Subcutaneous abdominal adipose tissue (tissue), 5 donors: ENCODE results near the gene CSF1R.
A peak's percentile ranks its signal among the peaks of the same experiment; 100 is the strongest.
"Not testable (repeated sequence)": the region's sequence is repeated elsewhere in the genome, so short reads cannot be mapped to it uniquely, and the experiment has no call there.

Experiments
- H3K27ac ChIP-seq: one replicate; pipeline ENCODE4 v1.7.0; 2013; ENCODE audit warnings: low read depth, mild to moderate bottlenecking, inconsistent platforms, low read length, moderate library complexity
- H3K27me3 ChIP-seq, 5 donors: one replicate each; pipeline ENCODE4 v1.7.0; 2013; ENCODE audit warnings: low read length in 5 of 5, inconsistent platforms in 1 of 5; ENCODE audit not compliant: control insufficient read depth in 5 of 5, insufficient read depth in 4 of 5
- H3K36me3 ChIP-seq, 5 donors: one replicate each; pipeline ENCODE4 v1.7.0; 2013; ENCODE audit warnings: low read length in 5 of 5; ENCODE audit not compliant: control insufficient read depth in 5 of 5, insufficient read depth in 5 of 5
- H3K4me1 ChIP-seq, 5 donors: one replicate each; pipeline ENCODE4 v1.7.0; 2013; ENCODE audit warnings: low read length in 5 of 5, mild to moderate bottlenecking in 3 of 5, moderate library complexity in 1 of 5; ENCODE audit not compliant: control insufficient read depth in 5 of 5, insufficient read depth in 5 of 5
- H3K4me3 ChIP-seq, 5 donors: one replicate each; pipeline ENCODE4 v1.7.0; 2013; ENCODE audit warnings: low read length in 5 of 5, low read depth in 1 of 5
- H3K9ac ChIP-seq, 5 donors: one replicate each; pipeline ENCODE4 v1.7.0; 2013; ENCODE audit warnings: low read length in 5 of 5, mild to moderate bottlenecking in 4 of 5, moderate library complexity in 3 of 5
- H3K9me3 ChIP-seq, 5 donors: one replicate each; pipeline ENCODE4 v1.7.0; 2013; ENCODE audit warnings: low read length in 5 of 5; ENCODE audit not compliant: control insufficient read depth in 5 of 5
- donor health status: healthy.
- donor health status: healthy.
- donor health status: healthy.
- donor health status: healthy.
- donor health status: healthy.

CSF1R gene

GRCh38 chr5:150052226-150052955 lies 34.0 kb downstream of the CSF1R start:
- H3K36me3 ChIP-seq = peaks cover 6 to 100% (median 82%) of the 10 kb centered on the region in 5 donors
- H3K9ac ChIP-seq = no peak overlapping the region
- no peaks in the 10 kb centered on the region for H3K27me3 ChIP-seq
- H3K4me3 ChIP-seq = no peak overlapping the region
- peaks cover 0 to 29% (median 4%) of the 10 kb centered on the region in 5 donors for H3K4me1 ChIP-seq
- H3K27ac ChIP-seq = no peak overlapping the region
- H3K9me3 ChIP-seq = no peaks in the 10 kb centered on the region

DNA sequence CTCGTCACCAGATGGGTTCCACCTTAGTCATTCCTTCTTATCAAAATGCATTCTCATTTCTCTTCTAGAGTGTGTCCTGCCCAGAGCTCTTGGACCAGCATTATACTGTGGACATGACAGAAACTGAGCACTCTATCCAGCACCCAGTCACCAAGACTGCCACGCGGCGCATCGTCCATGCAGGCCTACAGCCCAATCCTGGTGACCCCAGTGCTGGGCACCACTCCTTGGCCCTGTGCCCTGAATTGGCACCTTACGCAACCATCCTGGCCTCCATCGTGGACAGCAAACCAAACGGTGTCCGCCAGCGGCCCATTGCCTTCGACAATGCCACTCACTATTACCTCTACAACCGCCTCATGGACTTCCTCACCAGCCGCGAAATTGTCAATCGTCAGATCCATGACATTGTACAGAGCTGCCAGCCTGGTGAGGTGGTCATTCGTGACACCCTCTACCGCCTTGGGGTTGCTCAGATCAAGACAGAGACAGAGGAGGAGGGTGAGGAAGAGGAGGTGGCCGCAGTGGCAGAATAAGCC lies 34.6 kb downstream of the CSF1R start:
- Histone ChIP-seq H3K4me1 (peaks cover 0 to 29% (median 1%) of the 10 kb centered on the region in 5 donors), H3K36me3 (peaks cover 6 to 97% (median 85%) of the 10 kb centered on the region in 5 donors), H3K27me3 (no peaks in the 10 kb centered on the region), H3K9me3 (no peaks in the 10 kb centered on the region), H3K4me3 (no peak overlapping the region), H3K9ac (no peak overlapping the region), H3K27ac (no peak overlapping the region)

DNA sequence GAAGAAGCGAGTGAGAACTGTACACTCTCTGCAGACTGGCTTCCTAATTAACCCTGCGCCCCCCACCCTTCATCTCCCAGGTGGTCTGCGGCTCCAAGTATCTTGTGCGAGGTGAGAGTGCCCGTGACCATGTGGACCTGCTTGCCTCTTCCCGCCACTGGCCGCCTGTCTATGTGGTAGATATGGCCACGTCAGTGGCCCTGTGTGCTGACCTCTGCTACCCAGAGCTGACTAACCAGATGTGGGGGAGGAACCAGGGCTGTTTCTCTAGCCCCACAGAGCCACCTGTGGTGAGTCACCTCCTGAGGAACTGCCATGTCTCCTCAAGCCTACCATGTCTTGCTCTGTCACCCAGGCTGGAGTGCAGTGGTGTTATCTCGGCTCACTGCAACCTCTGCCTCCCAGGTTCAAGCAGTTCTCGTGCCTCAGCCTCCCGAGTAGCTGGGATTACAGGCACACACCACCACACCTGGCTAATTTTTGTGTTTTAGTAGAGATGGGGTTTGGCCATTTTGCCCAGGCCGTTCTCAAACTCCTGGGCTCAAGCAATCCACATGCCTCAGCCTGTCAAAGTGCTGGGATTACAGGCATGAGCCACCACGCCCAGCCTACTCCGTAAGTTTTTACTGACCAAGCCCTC lies 36.1 kb downstream of the CSF1R start:
- H3K27me3 ChIP-seq, H3K27ac ChIP-seq, H3K4me3 ChIP-seq, H3K9ac ChIP-seq, H3K9me3 ChIP-seq: not testable (repeated sequence)
- peaks cover 0 to 29% (median 1%) of the 10 kb centered on the region in 5 donors for H3K4me1 ChIP-seq
- peaks cover 11 to 94% (median 91%) of the 10 kb centered on the region in 5 donors for H3K36me3 ChIP-seq

- Histone ChIP-seq H3K4me3 (no peak overlapping the region), H3K4me1 (peaks cover 0 to 23% (median 0%) of the 10 kb centered on the region in 5 donors), H3K36me3 (peaks cover 21 to 94% (median 92%) of the 10 kb centered on the region in 5 donors), H3K27ac (no peak overlapping the region), H3K9ac (no peak overlapping the region), H3K27me3 (no peaks in the 10 kb centered on the region), H3K9me3 (no peaks in the 10 kb centered on the region)
Measured at GRCh38 chr5:150046031-150046430, 40.3 kb downstream of the CSF1R start.

DNA sequence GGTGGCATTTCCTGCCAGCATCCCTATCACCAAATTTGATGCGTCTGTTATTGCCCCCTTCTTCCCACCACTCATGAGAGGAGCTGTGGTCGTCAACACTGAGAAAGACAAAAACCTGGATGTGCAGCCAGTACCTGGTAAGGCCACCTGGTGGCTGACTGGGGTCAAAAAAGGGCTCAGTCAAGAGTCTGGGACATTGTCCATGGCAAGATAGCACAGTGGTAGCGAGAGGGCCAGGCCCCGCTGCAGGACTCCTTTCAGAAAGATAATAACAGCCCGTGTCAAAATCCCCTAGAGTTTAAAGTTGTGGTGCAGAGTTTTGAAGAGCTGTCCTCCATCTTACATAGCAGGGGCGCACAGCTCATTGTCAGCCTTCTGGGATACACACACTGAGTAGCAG lies 40.8 kb downstream of the CSF1R start:
- H3K4me1 ChIP-seq = peaks cover 0 to 18% (median 0%) of the 10 kb centered on the region in 5 donors
- no peak overlapping the region for H3K9ac ChIP-seq
- no peaks in the 10 kb centered on the region for H3K9me3 ChIP-seq
- H3K4me3 ChIP-seq = no peak overlapping the region
- H3K27me3 ChIP-seq = no peaks in the 10 kb centered on the region
- no peak overlapping the region for H3K27ac ChIP-seq
- peaks cover 22 to 94% (median 92%) of the 10 kb centered on the region in 5 donors for H3K36me3 ChIP-seq

DNA sequence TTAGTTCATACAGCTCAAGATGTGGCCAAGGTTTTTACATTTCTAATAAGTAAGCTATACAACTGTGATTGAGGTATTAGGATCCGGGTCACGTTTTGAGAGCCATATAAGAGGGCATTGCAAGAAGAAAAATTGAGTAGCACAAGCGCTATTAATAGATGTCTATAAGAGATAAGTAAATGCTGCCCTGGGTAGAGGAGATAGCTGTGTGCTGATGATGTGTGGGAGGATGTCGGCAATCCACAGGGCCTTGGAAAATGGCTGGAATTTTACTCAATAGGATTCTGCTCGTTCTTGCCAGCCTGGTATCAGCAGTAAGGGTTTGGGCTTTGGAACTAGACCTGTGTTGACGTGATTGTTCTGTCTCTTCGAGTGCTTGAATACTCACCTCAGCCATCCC lies 41.6 kb downstream of the CSF1R start:
- Histone ChIP-seq H3K36me3 (peaks cover 27 to 93% (median 89%) of the 10 kb centered on the region in 5 donors), H3K4me3 (no peak overlapping the region), H3K27me3 (no peaks in the 10 kb centered on the region), H3K9ac (no peak overlapping the region), H3K4me1 (peaks cover 0 to 10% (median 0%) of the 10 kb centered on the region in 5 donors), H3K9me3 (no peaks in the 10 kb centered on the region), H3K27ac (no peak overlapping the region)

- Histone ChIP-seq H3K4me3 (no peak overlapping the region), H3K36me3 (peaks cover 30 to 92% (median 87%) of the 10 kb centered on the region in 5 donors), H3K4me1 (peaks cover 0 to 10% (median 0%) of the 10 kb centered on the region in 5 donors), H3K27me3 (no peaks in the 10 kb centered on the region), H3K9me3 (no peaks in the 10 kb centered on the region), H3K9ac (no peak overlapping the region), H3K27ac (no peak overlapping the region)
Measured at GRCh38 chr5:150044329-150044681, 42.0 kb downstream of the CSF1R start.

DNA sequence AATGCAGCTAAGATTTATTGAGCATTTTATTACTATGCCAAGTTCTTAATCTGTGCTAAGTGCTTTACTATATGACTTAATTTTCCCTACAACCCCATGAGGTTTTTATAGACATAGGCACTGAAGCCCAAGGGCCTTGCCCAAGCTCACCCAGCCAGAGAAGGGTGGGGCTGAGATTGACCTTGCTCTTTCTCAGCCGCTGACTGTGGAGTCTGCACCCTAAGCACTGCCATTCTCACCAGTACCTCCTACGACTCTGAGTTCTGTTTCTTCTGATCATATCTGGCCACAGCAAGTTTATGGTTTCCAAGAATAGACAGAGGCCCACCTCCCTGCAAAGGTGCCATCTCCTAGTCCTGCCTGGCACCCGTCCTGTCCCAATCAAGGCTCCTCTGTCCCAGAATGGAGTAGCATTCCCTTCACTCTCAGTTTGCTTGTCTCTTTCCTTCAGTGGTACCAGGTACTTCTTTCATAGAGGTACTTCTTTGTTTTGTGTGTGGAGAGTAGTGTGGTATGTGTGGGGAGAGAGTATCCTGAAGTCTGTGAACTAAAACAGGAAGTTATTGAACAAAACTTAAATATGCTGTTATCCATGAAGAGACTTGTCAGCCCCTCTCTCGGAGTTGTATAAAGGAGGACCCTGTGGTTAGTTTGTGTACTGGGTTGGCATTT lies 42.6 kb downstream of the CSF1R start:
- Histone ChIP-seq H3K9ac (peak overlapping the region in 1 of 5 donors; percentile 25), H3K36me3 (peaks cover 33 to 90% (median 85%) of the 10 kb centered on the region in 5 donors), H3K4me3 (no peak overlapping the region), H3K9me3 (no peaks in the 10 kb centered on the region), H3K27me3 (no peaks in the 10 kb centered on the region), H3K27ac (no peak overlapping the region), H3K4me1 (peaks cover 0 to 10% (median 0%) of the 10 kb centered on the region in 5 donors)

- Histone ChIP-seq H3K27ac (no peak overlapping the region), H3K9me3 (no peaks in the 10 kb centered on the region), H3K36me3 (peaks cover 43 to 90% (median 85%) of the 10 kb centered on the region in 5 donors)
Measured at GRCh38 chr5:150042459-150042858, 43.9 kb downstream of the CSF1R start.

More at GRCh38 chr5:150042459-150042858, 43.9 kb downstream of the CSF1R start:
- H3K9ac ChIP-seq = no peak overlapping the region
- peaks cover 0 to 10% (median 0%) of the 10 kb centered on the region in 5 donors for H3K4me1 ChIP-seq
- H3K4me3 ChIP-seq = no peak overlapping the region
- no peaks in the 10 kb centered on the region for H3K27me3 ChIP-seq
